Activated gamma-delta T cell treated with anti-CD3 and anti-CD28 coated beads, Interleukin-2, amount 50 U/mL, for 16 hours (primary cell): ENCODE data around the gene C1orf159.
"Not testable (repeated sequence)": the region's sequence is repeated elsewhere in the genome, so short reads cannot be mapped to it uniquely, and the experiment has no call there.

Experiments used
- DNase-seq: peaks from one replicate; pipeline ENCODE4 v3.0.0-alpha.2; 2020; ENCODE audit warnings: low read depth

Gene C1orf159

GRCh38 chr1:1067284-1067859 lies 48.5 kb downstream of the C1orf159 start:
- no peak for DNase-seq

- DNase-seq: no peak
Observed at GRCh38 chr1:1066403-1067283, 49.2 kb downstream of the C1orf159 start.

- DNase-seq: not testable (repeated sequence)
Observed at GRCh38 chr1:1065940-1066304, 50.0 kb downstream of the C1orf159 start.

GRCh38 chr1:1065265-1065939 lies 50.5 kb downstream of the C1orf159 start:
- DNase-seq: no peak

- peak; percentile 90 for DNase-seq
Observed at GRCh38 chr1:1063945-1064831, 51.7 kb downstream of the C1orf159 start.

- no peak for DNase-seq
Observed at GRCh38 chr1:1063261-1063944, 52.5 kb downstream of the C1orf159 start.

GRCh38 chr1:1062348-1063163 lies 53.3 kb downstream of the C1orf159 start:
- no peak for DNase-seq

- no peak for DNase-seq
Observed at GRCh38 chr1:1061682-1062345, 54.1 kb downstream of the C1orf159 start.

- no peak for DNase-seq
Observed at GRCh38 chr1:1060281-1061000, 55.4 kb downstream of the C1orf159 start.

- peak; percentile 91 for DNase-seq
Observed at GRCh38 chr1:1059494-1060280, 56.2 kb downstream of the C1orf159 start.

GRCh38 chr1:1058921-1059493 lies 56.9 kb downstream of the C1orf159 start:
- no peak for DNase-seq

- no peak for DNase-seq
Observed at GRCh38 chr1:1058088-1058905, 57.6 kb downstream of the C1orf159 start.

GRCh38 chr1:1057769-1058087 lies 58.2 kb downstream of the C1orf159 start:
- not testable (repeated sequence) for DNase-seq

GRCh38 chr1:1055841-1056736 lies 59.8 kb downstream of the C1orf159 start:
- DNase-seq: no peak

- no peak for DNase-seq
Observed at GRCh38 chr1:1054971-1055370, 60.9 kb downstream of the C1orf159 start.

GRCh38 chr1:1054099-1054700 lies 61.7 kb downstream of the C1orf159 start:
- DNase-seq: no peak
